Kidney (tissue), 14 donors: ENCODE data around the gene ZSWIM7. TPM values are rescaled to one million over a fixed set of nuclear protein-coding genes. Genes with fewer than 3 reads are reported as not detected.

Experiments used
- DNase-seq, 5 donors: peaks; one replicate each; pipeline ENCODE4 v3.0.0-alpha.2; 2013 to 2020
- FAIRE-seq: peaks from 2 replicates; lab custom pipeline; 2012; peaks lifted over from hg19 to GRCh38; lab: Jason Lieb, UNC
- H3K27ac ChIP-seq, 2 donors: one replicate each; pipeline ENCODE4 v1.7.0; 2013; ENCODE audit warnings: low read depth in 2 of 2, low read length in 2 of 2, inconsistent platforms in 1 of 2
- H3K27me3 ChIP-seq: one replicate; pipeline ENCODE4 v1.7.1; 2013; ENCODE audit warnings: low read length, inconsistent platforms; ENCODE audit not compliant: control insufficient read depth, insufficient read depth
- H3K36me3 ChIP-seq, 3 donors: one replicate each; pipeline versions ENCODE4 v1.7.0 to v1.7.1; 2013; ENCODE audit warnings: low read length in 3 of 3, control low read depth in 1 of 3, inconsistent platforms in 1 of 3; ENCODE audit not compliant: insufficient read depth in 3 of 3, control insufficient read depth in 2 of 3
- H3K4me1 ChIP-seq, 3 donors: one replicate each; pipeline versions ENCODE4 v1.7.0 to v1.7.1; 2013; ENCODE audit warnings: low read length in 3 of 3, inconsistent platforms in 1 of 3, low read depth in 1 of 3; ENCODE audit not compliant: control insufficient read depth in 2 of 3, insufficient read depth in 2 of 3
- H3K4me3 ChIP-seq, 3 donors: one replicate each; pipeline versions ENCODE4 v1.7.0 to v1.8.1; 2013; ENCODE audit warnings: low read length in 3 of 3, control low read depth in 1 of 3, inconsistent platforms in 1 of 3
- H3K9ac ChIP-seq, 3 donors: one replicate each; pipeline versions ENCODE4 v1.7.0 to v1.7.1; 2013; ENCODE audit warnings: low read length in 3 of 3, control low read depth in 1 of 3, inconsistent platforms in 1 of 3
- H3K9me3 ChIP-seq, 3 donors: one replicate each; pipeline versions ENCODE4 v1.7.0 to v1.7.1; 2013; ENCODE audit warnings: low read length in 3 of 3, control low read depth in 1 of 3, inconsistent platforms in 1 of 3; ENCODE audit not compliant: control insufficient read depth in 2 of 3, insufficient read depth in 1 of 3
- intact Hi-C: fragments of 100-400 bp; cut with DNase I; formaldehyde crosslinking; loops from one replicate; pipeline ENCODE4 v1.11.1; 2022
- polyA plus RNA-seq: library from polyadenylated mRNA; stranded (reverse); fragments of 350-450 nt; fragmentation: Illumina TruSeq; extraction: RNeasy Lipid Tissue Mini Kit (QIAGEN cat#74804); gene quantifications from one replicate; pipeline ENCODE4 v1.2.3, GENCODE V29; 2014; ENCODE audit warnings: low read depth, low replicate concordance; ENCODE audit not compliant: insufficient read depth
- total RNA-seq: library from RNA; stranded (reverse); fragmentation: NEBNext Ultra II Directional; extraction: Animal tissue kit (Norgen Biotek cat#: 25700); gene quantifications from one replicate; pipeline ENCODE4 v1.2.1, GENCODE V29; 2021
- TF ChIP-seq, protein P1 (sequence below): IDR thresholded peaks from 3 replicates; pipeline ENCODE4 v1.5.1; 2012; ENCODE audit warnings: mild to moderate bottlenecking, moderate library complexity, borderline replicate concordance; ENCODE audit not compliant: insufficient read depth; ENCODE audit errors: extremely low read depth
- donor health status: control.
- donor health status: control.
- donor health status: control.
- donor health status: control.
- donor health status: control.
- donor health status: DM: yes; HTN: yes; CAD: no.
- donor health status: Normal renal cell carcinoma (clear cell type).

Gene ZSWIM7
- total and polyA plus RNA-seq, 2 donors from 2014 or later = 21.0 to 66.7 TPM

DNA sequence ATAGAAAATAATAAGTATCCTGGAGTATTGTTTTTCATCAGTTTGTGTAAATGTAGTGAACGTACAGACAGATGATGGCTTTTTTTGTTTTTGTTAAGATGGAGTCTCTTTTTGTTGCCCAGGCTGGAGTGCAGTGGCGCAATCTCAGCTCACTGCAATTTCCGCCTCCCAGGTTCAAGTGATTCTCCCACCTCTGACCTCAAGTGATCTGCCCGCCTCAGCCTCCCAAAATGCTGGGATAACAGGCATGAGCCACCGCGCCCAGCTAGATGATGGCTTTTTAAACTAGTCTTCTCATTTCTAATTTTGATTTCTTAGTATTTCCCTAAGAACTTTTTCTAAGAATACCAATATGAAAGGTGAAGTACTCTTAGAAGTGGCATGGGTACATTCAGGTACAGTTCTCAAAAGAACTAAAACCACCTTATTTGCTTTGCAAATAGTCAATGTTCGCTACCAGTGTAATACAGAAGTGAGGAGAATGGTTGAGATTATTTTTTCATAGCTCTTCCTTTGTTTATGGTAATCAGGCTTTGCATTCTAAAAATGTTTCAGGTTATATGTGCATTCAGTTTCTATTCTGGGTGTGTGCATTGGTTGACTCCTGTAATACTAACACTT, 34.3 kb upstream of the ZSWIM7 start:
- H3K4me3 ChIP-seq = no peak overlapping the region
- TF ChIP-seq, protein P1, sequence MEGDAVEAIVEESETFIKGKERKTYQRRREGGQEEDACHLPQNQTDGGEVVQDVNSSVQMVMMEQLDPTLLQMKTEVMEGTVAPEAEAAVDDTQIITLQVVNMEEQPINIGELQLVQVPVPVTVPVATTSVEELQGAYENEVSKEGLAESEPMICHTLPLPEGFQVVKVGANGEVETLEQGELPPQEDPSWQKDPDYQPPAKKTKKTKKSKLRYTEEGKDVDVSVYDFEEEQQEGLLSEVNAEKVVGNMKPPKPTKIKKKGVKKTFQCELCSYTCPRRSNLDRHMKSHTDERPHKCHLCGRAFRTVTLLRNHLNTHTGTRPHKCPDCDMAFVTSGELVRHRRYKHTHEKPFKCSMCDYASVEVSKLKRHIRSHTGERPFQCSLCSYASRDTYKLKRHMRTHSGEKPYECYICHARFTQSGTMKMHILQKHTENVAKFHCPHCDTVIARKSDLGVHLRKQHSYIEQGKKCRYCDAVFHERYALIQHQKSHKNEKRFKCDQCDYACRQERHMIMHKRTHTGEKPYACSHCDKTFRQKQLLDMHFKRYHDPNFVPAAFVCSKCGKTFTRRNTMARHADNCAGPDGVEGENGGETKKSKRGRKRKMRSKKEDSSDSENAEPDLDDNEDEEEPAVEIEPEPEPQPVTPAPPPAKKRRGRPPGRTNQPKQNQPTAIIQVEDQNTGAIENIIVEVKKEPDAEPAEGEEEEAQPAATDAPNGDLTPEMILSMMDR = no peak
- H3K27me3 ChIP-seq = no peaks in the 10 kb centered on the region
- no peak for DNase-seq
- no peaks in the 10 kb centered on the region for H3K4me1 ChIP-seq
- H3K9ac ChIP-seq = no peak overlapping the region
- no peak for FAIRE-seq
- no peak overlapping the region for H3K27ac ChIP-seq
- H3K9me3 ChIP-seq = no peaks in the 10 kb centered on the region
- peaks cover 13 to 55% (median 30%) of the 10 kb centered on the region in 3 donors for H3K36me3 ChIP-seq
- intact Hi-C loops = no loop called here

DNA sequence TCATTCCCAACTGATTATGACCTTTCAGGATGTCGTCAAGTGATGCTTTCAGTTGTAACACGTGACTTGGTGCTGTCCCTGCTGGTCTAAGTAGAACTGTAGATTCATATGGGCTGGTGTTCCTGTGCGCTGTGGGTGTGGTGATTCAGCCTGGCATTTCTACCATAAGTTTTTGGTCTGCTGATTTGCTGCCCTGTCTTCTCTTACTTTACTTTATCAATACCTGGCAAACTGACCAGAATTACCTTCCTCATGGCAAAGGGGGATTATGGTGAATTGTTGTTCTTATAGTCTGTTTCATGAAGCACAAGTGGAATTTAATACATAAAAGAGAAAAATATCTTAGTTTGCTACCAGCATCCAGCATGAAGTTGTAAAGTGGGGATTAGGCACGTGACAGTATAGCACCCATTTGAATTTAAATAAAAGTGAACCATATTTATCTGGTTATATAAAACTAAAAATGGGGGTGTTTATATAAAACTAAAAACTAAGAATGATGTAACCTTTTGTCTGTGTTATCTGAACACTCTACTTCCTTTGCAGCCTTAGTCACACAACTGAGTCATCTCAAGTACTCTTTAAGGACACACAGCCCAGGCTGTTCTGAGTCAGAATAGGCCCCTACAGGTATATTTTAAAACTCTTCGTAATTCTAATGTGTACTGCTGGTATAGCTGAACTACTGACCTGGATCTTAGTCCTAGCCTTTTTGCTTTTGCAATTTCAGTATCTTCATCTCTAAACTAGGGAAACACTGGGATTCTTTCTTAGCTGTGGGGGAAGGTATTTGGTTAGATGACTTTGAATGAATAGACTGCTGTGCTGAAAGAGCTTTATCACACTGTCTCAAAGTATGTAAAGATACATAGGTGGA, 28.4 kb upstream of the ZSWIM7 start:
- Histone ChIP-seq H3K36me3 (peaks cover 15 to 68% (median 44%) of the 10 kb centered on the region in 3 donors), H3K9ac (no peak overlapping the region), H3K4me3 (no peak overlapping the region), H3K27me3 (no peaks in the 10 kb centered on the region), H3K4me1 (no peaks in the 10 kb centered on the region), H3K27ac (no peak overlapping the region), H3K9me3 (no peaks in the 10 kb centered on the region)
- FAIRE-seq (peak; percentile 32), DNase-seq (no peak)
- TF ChIP-seq, protein P1 = no peak
- intact Hi-C loops = no loop called here

DNA sequence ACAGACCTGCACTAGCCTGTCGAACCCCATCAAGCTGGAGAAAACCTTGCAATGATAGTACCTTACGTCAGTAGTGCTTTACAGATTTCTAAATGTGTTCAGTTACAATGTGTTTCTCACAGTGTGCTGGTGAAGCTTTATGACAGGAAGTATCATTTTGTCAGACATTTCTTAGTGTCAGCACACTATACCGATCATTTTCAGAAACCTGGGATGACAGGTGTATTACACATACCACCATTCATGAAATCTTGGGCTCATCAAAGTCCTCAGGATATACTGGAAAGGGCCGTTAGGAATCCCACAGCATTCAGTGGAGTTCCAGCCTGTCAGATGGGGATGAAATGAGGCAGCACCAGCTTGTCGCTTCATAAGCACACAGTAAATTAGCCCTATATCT, 27.4 kb upstream of the ZSWIM7 start:
- Histone ChIP-seq H3K9ac (no peak overlapping the region), H3K4me3 (no peak overlapping the region), H3K9me3 (no peaks in the 10 kb centered on the region), H3K27ac (no peak overlapping the region), H3K4me1 (no peaks in the 10 kb centered on the region), H3K36me3 (peaks cover 15 to 66% (median 37%) of the 10 kb centered on the region in 3 donors), H3K27me3 (no peaks in the 10 kb centered on the region)
- intact Hi-C loops = no loop called here
- no peak for FAIRE-seq
- TF ChIP-seq, protein P1 = no peak
- no peak for DNase-seq
